ENCODE measurements around the gene OR13A1. TPM values are rescaled to one million over a fixed set of nuclear protein-coding genes. Genes with fewer than 3 reads are reported as not detected.
"Not testable (repeated sequence)": the region's sequence is repeated elsewhere in the genome, so short reads cannot be mapped to it uniquely, and the experiment has no call there.

Gene OR13A1
- total RNA-seq, 3 donors from 2014 or later = 0.15 to 0.33 TPM; not detected in 1

DNA sequence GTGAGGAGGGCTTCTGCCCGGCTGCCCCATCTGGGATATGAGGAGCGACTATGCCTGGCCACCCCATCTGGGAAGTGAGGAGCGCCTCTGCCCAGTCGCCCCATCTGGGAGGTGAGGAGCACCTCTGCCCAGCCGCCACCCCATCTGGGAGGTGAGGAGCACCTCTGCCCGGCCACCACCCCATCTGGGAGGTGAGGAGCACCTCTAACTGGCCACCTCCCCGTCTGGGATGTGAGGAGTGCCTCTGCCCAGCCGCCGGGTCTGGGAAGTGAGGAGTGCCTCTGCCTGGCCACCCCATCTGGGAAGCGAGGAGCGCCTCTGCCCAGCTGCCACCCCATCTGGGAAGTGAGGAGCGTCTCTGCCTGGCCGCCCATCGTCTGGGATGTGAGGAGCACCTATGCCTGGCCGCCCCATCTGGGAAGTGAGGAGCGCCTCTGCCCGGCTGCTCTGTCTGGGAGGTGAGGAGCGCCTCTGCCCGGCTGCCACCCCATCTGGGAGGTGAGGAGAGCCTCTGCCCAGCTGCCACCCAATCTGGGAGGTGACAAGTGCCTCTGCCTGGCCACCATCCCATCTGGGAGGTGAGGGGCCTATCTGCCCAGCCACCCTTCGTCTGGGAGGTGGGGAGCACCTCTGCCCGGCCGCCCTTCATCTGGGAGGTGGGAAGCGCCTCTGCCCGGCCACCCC lies 31.4 kb upstream of the OR13A1 start:
- intact Hi-C loops (cut with DNase I; ENCODE audit: low total_unique reads); H3K4me3 ChIP-seq: not testable (repeated sequence)

DNA sequence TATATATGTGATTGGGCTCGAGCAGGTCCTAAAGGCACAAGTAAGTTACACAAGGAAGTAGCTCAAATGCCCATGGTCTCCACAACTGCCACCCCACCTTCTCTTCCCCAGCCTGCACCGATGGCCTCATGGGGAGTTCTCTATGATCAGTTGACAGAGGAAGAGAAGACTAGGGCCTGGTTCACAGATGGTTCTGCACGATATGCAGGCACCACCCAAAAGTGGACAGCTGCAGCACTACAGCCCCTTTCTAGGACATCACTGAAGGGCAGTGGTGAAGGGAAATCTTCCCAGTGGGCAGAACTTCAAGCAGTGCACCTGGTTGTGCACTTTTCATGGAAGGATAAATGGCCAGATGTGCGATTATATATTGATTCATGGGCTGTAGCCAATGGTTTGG lies 25.0 kb upstream of the OR13A1 start:
- intact Hi-C loops (cut with DNase I; ENCODE audit: low total_unique reads) = not testable (repeated sequence)
- H3K9me3 ChIP-seq = peaks cover 0 to 12% of the 10 kb centered on the region in 2 donors

More for the DNA sequence above, 31.4 kb upstream of the OR13A1 start:
- peaks cover 0 to 13% of the 10 kb centered on the region in 2 donors for H3K9me3 ChIP-seq
- H3K27me3 ChIP-seq; DNase-seq (ENCODE audit: low spot score in 2 of 2); H3K4me1 ChIP-seq; H3K27ac ChIP-seq; H3K36me3 ChIP-seq: not testable (repeated sequence)

DNA sequence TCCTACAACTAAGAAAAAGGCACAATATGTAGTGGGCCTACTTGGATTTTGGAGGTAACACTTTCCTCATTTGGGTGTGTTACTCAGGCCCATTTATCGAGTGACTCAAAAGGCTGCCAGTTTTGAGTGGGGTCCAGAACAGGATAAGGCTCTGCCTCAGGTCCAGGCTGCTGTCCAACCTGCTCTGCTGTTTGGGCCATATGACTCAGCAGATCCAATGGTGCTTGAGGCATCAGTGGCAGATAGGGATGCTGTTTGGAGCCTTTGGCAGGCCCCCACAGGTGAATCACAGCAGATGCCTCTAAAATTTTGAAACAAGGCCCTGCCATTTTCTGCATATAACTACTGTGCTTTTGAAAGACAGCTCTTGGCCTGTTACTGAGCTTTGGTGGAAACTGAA lies 24.5 kb upstream of the OR13A1 start:
- no peak overlapping the region for H3K27ac ChIP-seq
- H3K4me3 ChIP-seq = no peak overlapping the region
- intact Hi-C loops (cut with DNase I; ENCODE audit: low total_unique reads) = no loop called here
- TF ChIP-seq POLR2AphosphoS5 (IDR thresholded peaks at IDR 0.05) = no peak
- no peak for TF ChIP-seq POLR2A (IDR thresholded peaks at IDR 0.05)
- no peak for TF ChIP-seq CTCF (IDR thresholded peaks at IDR 0.05)
- no peaks in the 10 kb centered on the region for H3K27me3 ChIP-seq
- peaks cover 0 to 12% of the 10 kb centered on the region in 2 donors for H3K9me3 ChIP-seq
- DNase-seq (ENCODE audit: low spot score in 2 of 2) = no peak
- no peaks in the 10 kb centered on the region for H3K36me3 ChIP-seq
- no peaks in the 10 kb centered on the region for H3K4me1 ChIP-seq

More for the DNA sequence above, 25.0 kb upstream of the OR13A1 start:
- not testable (repeated sequence) for H3K27me3 ChIP-seq; H3K36me3 ChIP-seq; DNase-seq (ENCODE audit: low spot score in 2 of 2); H3K4me3 ChIP-seq; H3K4me1 ChIP-seq; H3K27ac ChIP-seq

DNA sequence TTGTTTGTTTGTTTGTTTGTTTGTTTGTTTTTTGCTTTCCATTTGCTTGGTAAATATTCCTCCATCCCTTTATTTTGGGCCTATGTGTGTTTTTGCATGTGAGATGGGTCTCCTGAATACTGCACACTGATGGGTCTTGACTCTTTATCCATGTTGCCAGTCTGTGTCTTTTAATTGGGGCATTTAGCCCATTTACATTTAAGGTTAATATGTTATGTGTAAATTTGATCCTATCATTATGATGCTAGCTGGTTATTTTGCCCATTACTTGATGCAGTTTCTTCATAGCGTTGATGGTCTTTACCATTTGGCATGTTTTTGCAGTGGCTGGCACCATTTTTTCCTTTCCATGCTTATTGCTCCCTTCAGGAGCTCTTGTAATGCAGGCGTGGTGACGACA lies 16.4 kb upstream of the OR13A1 start:
- H3K9me3 ChIP-seq; intact Hi-C loops (cut with DNase I; ENCODE audit: low total_unique reads); DNase-seq (ENCODE audit: low spot score in 2 of 2): not testable (repeated sequence)

DNA sequence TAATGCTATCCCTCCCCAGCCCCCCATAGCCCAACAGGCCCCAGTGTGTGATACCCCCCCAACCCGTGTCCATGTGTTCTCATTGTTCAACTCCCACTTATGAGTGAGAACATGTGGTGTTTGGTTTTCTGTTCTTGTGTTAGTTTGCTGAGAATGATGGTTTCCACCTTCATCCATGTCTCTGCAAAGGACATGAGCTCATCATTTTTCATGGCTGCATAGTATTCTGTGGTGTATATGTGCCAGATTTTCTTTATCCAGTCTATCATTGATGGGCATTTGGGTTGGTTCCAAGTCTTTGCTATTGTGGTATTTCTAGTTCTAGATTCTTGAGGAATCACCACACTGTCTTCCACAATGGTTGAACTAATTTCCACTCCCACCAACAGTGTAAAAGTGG lies 11.5 kb upstream of the OR13A1 start:
- peaks cover 4 to 12% of the 10 kb centered on the region in 2 donors for H3K9me3 ChIP-seq
- DNase-seq (ENCODE audit: low spot score in 2 of 2); H3K4me1 ChIP-seq; intact Hi-C loops (cut with DNase I; ENCODE audit: low total_unique reads); H3K27me3 ChIP-seq; H3K27ac ChIP-seq; H3K4me3 ChIP-seq; H3K36me3 ChIP-seq: not testable (repeated sequence)

More for the DNA sequence above, 16.4 kb upstream of the OR13A1 start:
- H3K27me3 ChIP-seq, H3K4me1 ChIP-seq, H3K27ac ChIP-seq, H3K4me3 ChIP-seq, H3K36me3 ChIP-seq: not testable (repeated sequence)

GRCh38 chr10:45325116-45325515 lies 9.7 kb upstream of the OR13A1 start:
- no peak for TF ChIP-seq CTCF (IDR thresholded peaks at IDR 0.05)
- no peak for TF ChIP-seq POLR2A (IDR thresholded peaks at IDR 0.05)
- no peak for TF ChIP-seq POLR2AphosphoS5 (IDR thresholded peaks at IDR 0.05)
- no peak overlapping the region for H3K27ac ChIP-seq
- no peak overlapping the region for H3K4me3 ChIP-seq
- H3K9me3 ChIP-seq = peaks cover 4 to 12% of the 10 kb centered on the region in 2 donors
- intact Hi-C loops (cut with DNase I; ENCODE audit: low total_unique reads) = no loop called here
- no peaks in the 10 kb centered on the region for H3K36me3 ChIP-seq
- H3K27me3 ChIP-seq = no peaks in the 10 kb centered on the region
- no peaks in the 10 kb centered on the region for H3K4me1 ChIP-seq
- DNase-seq (ENCODE audit: low spot score in 2 of 2) = no peak

DNA sequence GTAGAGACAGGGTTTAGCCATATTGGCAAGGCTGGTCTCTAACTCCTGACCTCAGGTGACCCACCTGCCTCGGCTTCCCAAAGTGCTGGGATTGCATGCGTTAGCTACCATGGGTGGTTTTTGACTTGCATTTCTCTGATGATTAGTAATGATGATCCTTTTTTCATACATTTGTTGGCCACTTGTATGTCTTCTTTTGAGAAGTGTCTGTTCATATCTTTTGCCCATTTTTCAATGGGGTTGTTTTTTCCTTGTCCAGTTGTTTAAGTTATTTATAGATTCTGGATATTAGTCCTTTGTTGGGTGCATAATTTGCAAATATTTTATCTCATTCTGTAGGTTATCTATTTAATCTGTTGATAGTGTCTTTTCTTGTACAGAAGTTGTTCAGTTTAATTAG lies 4.3 kb upstream of the OR13A1 start:
- no peak overlapping the region for H3K27ac ChIP-seq
- H3K36me3 ChIP-seq = no peaks in the 10 kb centered on the region
- H3K4me1 ChIP-seq = no peaks in the 10 kb centered on the region
- TF ChIP-seq CTCF (IDR thresholded peaks at IDR 0.05) = no peak
- no peak for TF ChIP-seq POLR2A (IDR thresholded peaks at IDR 0.05)
- no peak for TF ChIP-seq POLR2AphosphoS5 (IDR thresholded peaks at IDR 0.05)
- no peaks in the 10 kb centered on the region for H3K27me3 ChIP-seq
- H3K9me3 ChIP-seq = peaks cover 0 to 17% of the 10 kb centered on the region in 2 donors
- no peak for DNase-seq (ENCODE audit: low spot score in 2 of 2)
- H3K4me3 ChIP-seq = no peak overlapping the region
- intact Hi-C loops (cut with DNase I; ENCODE audit: low total_unique reads) = no loop called here
